Measurements from ENCODE around the gene ABL2. TPM values are rescaled to one million over a fixed set of nuclear protein-coding genes. Genes with fewer than 3 reads are reported as not detected.
A peak's percentile ranks its signal among the peaks of the same experiment; 100 is the strongest.

The ABL2 gene
- total RNA-seq, 5 donors from 2014 or later (not counting 1 experiment from before 2014, with no cell fraction given) = 14.9 to 20.0 (median 15.9) TPM

- no peaks in the 10 kb centered on the region for H3K9me3 ChIP-seq
- H3K36me3 Mint-ChIP-seq = no peaks in the 10 kb centered on the region
- H3K27me3 Mint-ChIP-seq = no peaks in the 10 kb centered on the region
- H3K4me3 ChIP-seq (ENCODE audit: control insufficient read depth in 1 of 2, extremely low read depth in 1 of 2, low read length in 1 of 2) = no peak overlapping the region
- CTCF ChIA-PET = no interaction called here
- no peaks in the 10 kb centered on the region for H3K4me1 ChIP-seq (ENCODE audit: control insufficient read depth in 1 of 2, extremely low read depth in 1 of 2, insufficient read depth in 2 of 2, low read length in 2 of 2)
- 94% methylated on average over 3 of the region's 5 CpGs for WGBS (ENCODE audit: insufficient coverage)
- H3K36me3 ChIP-seq (ENCODE audit: control insufficient read depth in 2 of 2, extremely low read depth in 1 of 2, insufficient read depth in 1 of 2, low read length in 1 of 2) = no peaks in the 10 kb centered on the region
- no peak overlapping the region for H3K4me3 Mint-ChIP-seq
- POLR2A ChIA-PET = no interaction called here
- ATAC-seq (replicated peaks in 1 of 4) = no peak
- H3K27me3 ChIP-seq (replicated peaks in 1 of 2; ENCODE audit: control insufficient read depth in 2 of 2, extremely low read depth in 1 of 2, insufficient read depth in 2 of 2, low read length in 1 of 2) = no peaks in the 10 kb centered on the region
- no peak for DNase-seq
- no peak overlapping the region for H3K27ac Mint-ChIP-seq
- no peaks in the 10 kb centered on the region for H3K4me1 Mint-ChIP-seq
- H3K27ac ChIP-seq (ENCODE audit: low read length) = no peak overlapping the region
- H3K9me3 Mint-ChIP-seq = no peaks in the 10 kb centered on the region
Measured at GRCh38 chr1:179241530-179242097, 12.1 kb upstream of the ABL2 start.

DNA sequence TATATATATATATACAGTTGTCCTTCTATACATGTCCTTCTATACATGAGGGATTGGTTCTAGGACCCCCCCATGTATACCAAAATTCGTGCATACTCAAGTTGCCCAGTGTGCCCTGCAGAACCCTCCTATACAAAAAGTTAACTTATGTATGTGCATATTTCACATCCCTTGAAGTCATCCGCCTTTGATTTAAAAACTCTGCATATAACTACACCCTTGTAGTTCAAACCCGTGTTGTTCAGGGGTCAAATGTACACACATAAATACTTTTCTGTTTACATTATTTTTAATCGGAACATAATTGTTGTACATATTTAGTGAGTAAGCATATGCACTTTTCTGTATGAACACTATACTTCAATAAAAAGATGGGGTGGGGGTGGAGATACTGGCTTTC lies 7.7 kb upstream of the ABL2 start:
- H3K27ac Mint-ChIP-seq = no peak overlapping the region
- H3K27ac ChIP-seq (ENCODE audit: low read length) = no peak overlapping the region
- H3K4me3 Mint-ChIP-seq = no peak overlapping the region
- no CpG with 5 or more reads among the region's 4 CpGs for WGBS (ENCODE audit: insufficient coverage)
- no peaks in the 10 kb centered on the region for H3K27me3 ChIP-seq (replicated peaks in 1 of 2; ENCODE audit: control insufficient read depth in 2 of 2, extremely low read depth in 1 of 2, insufficient read depth in 2 of 2, low read length in 1 of 2)
- H3K9me3 ChIP-seq = no peaks in the 10 kb centered on the region
- no peaks in the 10 kb centered on the region for H3K36me3 ChIP-seq (ENCODE audit: control insufficient read depth in 2 of 2, extremely low read depth in 1 of 2, insufficient read depth in 1 of 2, low read length in 1 of 2)
- CTCF ChIA-PET = interaction anchor here in 1 of 2 donors (0.7 kb wide), 1 partner anchor 90 kb away, joined by 3 read pairs; no protein-coding TSS in a partner anchor
- H3K9me3 Mint-ChIP-seq = no peaks in the 10 kb centered on the region
- H3K4me1 Mint-ChIP-seq = no peaks in the 10 kb centered on the region
- no peak overlapping the region for H3K4me3 ChIP-seq (ENCODE audit: control insufficient read depth in 1 of 2, extremely low read depth in 1 of 2, low read length in 1 of 2)
- no peaks in the 10 kb centered on the region for H3K36me3 Mint-ChIP-seq
- H3K4me1 ChIP-seq (ENCODE audit: control insufficient read depth in 1 of 2, extremely low read depth in 1 of 2, insufficient read depth in 2 of 2, low read length in 2 of 2) = no peaks in the 10 kb centered on the region
- DNase-seq (no peak), ATAC-seq (replicated peaks in 1 of 4) (no peak)
- no peaks in the 10 kb centered on the region for H3K27me3 Mint-ChIP-seq
- POLR2A ChIA-PET = no interaction called here

GRCh38 chr1:179234863-179235262 lies 5.4 kb upstream of the ABL2 start:
- POLR2A ChIA-PET = no interaction called here
- no peaks in the 10 kb centered on the region for H3K36me3 ChIP-seq (ENCODE audit: control insufficient read depth in 2 of 2, extremely low read depth in 1 of 2, insufficient read depth in 1 of 2, low read length in 1 of 2)

GRCh38 chr1:179231923-179232322 lies 2.4 kb upstream of the ABL2 start:
- POLR2A ChIA-PET = no interaction called here
- Mint-ChIP-seq H3K4me1 (peaks cover 26 to 29% (median 28%) of the 10 kb centered on the region in 3 donors), H3K27me3 (no peaks in the 10 kb centered on the region), H3K27ac (no peak overlapping the region), H3K9me3 (no peaks in the 10 kb centered on the region), H3K36me3 (peaks cover 4% of the 10 kb centered on the region), H3K4me3 (no peak overlapping the region)
- Histone ChIP-seq H3K4me1 (ENCODE audit: control insufficient read depth in 1 of 2, extremely low read depth in 1 of 2, insufficient read depth in 2 of 2, low read length in 2 of 2) (peaks cover 9 to 15% of the 10 kb centered on the region in 2 experiments), H3K9me3 (no peaks in the 10 kb centered on the region), H3K27me3 (replicated peaks in 1 of 2; ENCODE audit: control insufficient read depth in 2 of 2, extremely low read depth in 1 of 2, insufficient read depth in 2 of 2, low read length in 1 of 2) (no peaks in the 10 kb centered on the region), H3K36me3 (ENCODE audit: control insufficient read depth in 2 of 2, extremely low read depth in 1 of 2, insufficient read depth in 1 of 2, low read length in 1 of 2) (no peaks in the 10 kb centered on the region), H3K27ac (ENCODE audit: low read length) (no peak overlapping the region), H3K4me3 (ENCODE audit: control insufficient read depth in 1 of 2, extremely low read depth in 1 of 2, low read length in 1 of 2) (no peak overlapping the region)
- ATAC-seq (replicated peaks in 1 of 4) = no peak
- DNase-seq = no peak
- CTCF ChIA-PET = no interaction called here
- 93% methylated on average over 4 of the region's 4 CpGs for WGBS (ENCODE audit: insufficient coverage)

More at GRCh38 chr1:179234863-179235262, 5.4 kb upstream of the ABL2 start:
- H3K27ac ChIP-seq (ENCODE audit: low read length) = no peak overlapping the region
- no CpG with 5 or more reads among the region's 1 CpG for WGBS (ENCODE audit: insufficient coverage)
- Mint-ChIP-seq H3K27ac (no peak overlapping the region), H3K4me3 (no peak overlapping the region), H3K27me3 (no peaks in the 10 kb centered on the region), H3K4me1 (peaks cover 7 to 9% (median 8%) of the 10 kb centered on the region in 3 donors), H3K9me3 (no peaks in the 10 kb centered on the region), H3K36me3 (no peaks in the 10 kb centered on the region)
- no peaks in the 10 kb centered on the region for H3K27me3 ChIP-seq (replicated peaks in 1 of 2; ENCODE audit: control insufficient read depth in 2 of 2, extremely low read depth in 1 of 2, insufficient read depth in 2 of 2, low read length in 1 of 2)
- no peak overlapping the region for H3K4me3 ChIP-seq (ENCODE audit: control insufficient read depth in 1 of 2, extremely low read depth in 1 of 2, low read length in 1 of 2)
- H3K9me3 ChIP-seq = no peaks in the 10 kb centered on the region
- DNase-seq (no peak), ATAC-seq (replicated peaks in 1 of 4) (no peak)
- H3K4me1 ChIP-seq (ENCODE audit: control insufficient read depth in 1 of 2, extremely low read depth in 1 of 2, insufficient read depth in 2 of 2, low read length in 2 of 2) = peaks cover 2 to 3% of the 10 kb centered on the region in 2 experiments
- CTCF ChIA-PET = no interaction called here

DNA sequence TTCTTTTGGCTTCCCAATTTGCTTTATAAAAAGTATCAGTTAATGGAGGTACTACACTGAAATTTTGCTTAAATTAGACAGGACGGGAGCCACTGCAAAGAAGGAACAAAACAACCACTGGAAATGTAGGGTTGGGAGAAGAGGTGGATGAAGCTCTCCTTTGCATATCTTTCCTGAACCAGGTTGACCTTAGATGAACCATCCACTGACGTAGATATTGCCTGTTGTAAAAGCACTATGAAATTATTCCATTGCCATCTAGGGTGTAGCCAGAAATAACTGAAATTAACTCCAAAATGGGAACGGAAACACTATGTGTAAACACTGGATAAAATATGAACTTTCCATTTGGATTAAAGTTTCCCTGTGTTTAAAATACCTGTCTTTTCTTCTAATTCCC lies 1.2 kb upstream of the ABL2 start:
- Mint-ChIP-seq H3K4me1 (peaks cover 34 to 36% (median 35%) of the 10 kb centered on the region in 3 donors), H3K9me3 (no peaks in the 10 kb centered on the region), H3K36me3 (peaks cover 4% of the 10 kb centered on the region), H3K27me3 (no peaks in the 10 kb centered on the region), H3K4me3 (peak overlapping the region; percentile 89 to 93 (median 91)), H3K27ac (peak overlapping the region; percentile 80 to 93)
- Histone ChIP-seq H3K36me3 (ENCODE audit: control insufficient read depth in 2 of 2, extremely low read depth in 1 of 2, insufficient read depth in 1 of 2, low read length in 1 of 2) (no peaks in the 10 kb centered on the region), H3K27me3 (replicated peaks in 1 of 2; ENCODE audit: control insufficient read depth in 2 of 2, extremely low read depth in 1 of 2, insufficient read depth in 2 of 2, low read length in 1 of 2) (no peaks in the 10 kb centered on the region), H3K4me1 (ENCODE audit: control insufficient read depth in 1 of 2, extremely low read depth in 1 of 2, insufficient read depth in 2 of 2, low read length in 2 of 2) (peaks cover 9 to 15% of the 10 kb centered on the region in 2 experiments), H3K4me3 (ENCODE audit: control insufficient read depth in 1 of 2, extremely low read depth in 1 of 2, low read length in 1 of 2) (no peak overlapping the region), H3K27ac (ENCODE audit: low read length) (no peak overlapping the region), H3K9me3 (no peaks in the 10 kb centered on the region)
- ChIA-PET POLR2A (no interaction called here), CTCF (interaction anchor here in 1 of 2 donors (0.6 kb wide), 1 partner anchor 916 kb away, joined by 4 read pairs; no protein-coding TSS in a partner anchor)
- ATAC-seq (replicated peaks in 1 of 4) (no peak), DNase-seq (no peak)
- WGBS (ENCODE audit: insufficient coverage) = 78% methylated on average over 2 of the region's 3 CpGs

- peak overlapping the region; percentile 80 to 93 for H3K27ac Mint-ChIP-seq
- peaks cover 9 to 15% of the 10 kb centered on the region in 2 experiments for H3K4me1 ChIP-seq (ENCODE audit: control insufficient read depth in 1 of 2, extremely low read depth in 1 of 2, insufficient read depth in 2 of 2, low read length in 2 of 2)
- POLR2A ChIA-PET = no interaction called here
- no peaks in the 10 kb centered on the region for H3K9me3 ChIP-seq
- WGBS (ENCODE audit: insufficient coverage) = no CpG with 5 or more reads among the region's 5 CpGs
- CTCF ChIA-PET = interaction anchor here in 1 of 2 donors (0.5 to 0.6 kb wide), 2 partner anchors 15 to 916 kb away, joined by 3 to 4 read pairs; no protein-coding TSS in a partner anchor
- ATAC-seq (replicated peaks in 1 of 4) (peak in 1 of 4 experiments; percentile 7), DNase-seq (peak in 1 of 35 experiments; percentile 12)
- H3K27ac ChIP-seq (ENCODE audit: low read length) = peak overlapping the region; percentile 54
- peaks cover 4% of the 10 kb centered on the region for H3K36me3 Mint-ChIP-seq
- H3K4me3 ChIP-seq (ENCODE audit: control insufficient read depth in 1 of 2, extremely low read depth in 1 of 2, low read length in 1 of 2) = peak overlapping the region in 1 of 2 donors; percentile 56
- no peaks in the 10 kb centered on the region for H3K36me3 ChIP-seq (ENCODE audit: control insufficient read depth in 2 of 2, extremely low read depth in 1 of 2, insufficient read depth in 1 of 2, low read length in 1 of 2)
- peaks cover 35 to 40% (median 37%) of the 10 kb centered on the region in 3 donors for H3K4me1 Mint-ChIP-seq
- H3K4me3 Mint-ChIP-seq = peak overlapping the region; percentile 89 to 93 (median 91)
- H3K27me3 ChIP-seq (replicated peaks in 1 of 2; ENCODE audit: control insufficient read depth in 2 of 2, extremely low read depth in 1 of 2, insufficient read depth in 2 of 2, low read length in 1 of 2) = no peaks in the 10 kb centered on the region
- no peaks in the 10 kb centered on the region for H3K27me3 Mint-ChIP-seq
- H3K9me3 Mint-ChIP-seq = no peaks in the 10 kb centered on the region
Measured at GRCh38 chr1:179230251-179230650, 774 bp upstream of the ABL2 start.
